ENCODE measurements around the gene GALR1.
"Not testable (repeated sequence)": the region's sequence is repeated elsewhere in the genome, so short reads cannot be mapped to it uniquely, and the experiment has no call there.

GALR1 gene, protein sequence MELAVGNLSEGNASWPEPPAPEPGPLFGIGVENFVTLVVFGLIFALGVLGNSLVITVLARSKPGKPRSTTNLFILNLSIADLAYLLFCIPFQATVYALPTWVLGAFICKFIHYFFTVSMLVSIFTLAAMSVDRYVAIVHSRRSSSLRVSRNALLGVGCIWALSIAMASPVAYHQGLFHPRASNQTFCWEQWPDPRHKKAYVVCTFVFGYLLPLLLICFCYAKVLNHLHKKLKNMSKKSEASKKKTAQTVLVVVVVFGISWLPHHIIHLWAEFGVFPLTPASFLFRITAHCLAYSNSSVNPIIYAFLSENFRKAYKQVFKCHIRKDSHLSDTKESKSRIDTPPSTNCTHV

DNA sequence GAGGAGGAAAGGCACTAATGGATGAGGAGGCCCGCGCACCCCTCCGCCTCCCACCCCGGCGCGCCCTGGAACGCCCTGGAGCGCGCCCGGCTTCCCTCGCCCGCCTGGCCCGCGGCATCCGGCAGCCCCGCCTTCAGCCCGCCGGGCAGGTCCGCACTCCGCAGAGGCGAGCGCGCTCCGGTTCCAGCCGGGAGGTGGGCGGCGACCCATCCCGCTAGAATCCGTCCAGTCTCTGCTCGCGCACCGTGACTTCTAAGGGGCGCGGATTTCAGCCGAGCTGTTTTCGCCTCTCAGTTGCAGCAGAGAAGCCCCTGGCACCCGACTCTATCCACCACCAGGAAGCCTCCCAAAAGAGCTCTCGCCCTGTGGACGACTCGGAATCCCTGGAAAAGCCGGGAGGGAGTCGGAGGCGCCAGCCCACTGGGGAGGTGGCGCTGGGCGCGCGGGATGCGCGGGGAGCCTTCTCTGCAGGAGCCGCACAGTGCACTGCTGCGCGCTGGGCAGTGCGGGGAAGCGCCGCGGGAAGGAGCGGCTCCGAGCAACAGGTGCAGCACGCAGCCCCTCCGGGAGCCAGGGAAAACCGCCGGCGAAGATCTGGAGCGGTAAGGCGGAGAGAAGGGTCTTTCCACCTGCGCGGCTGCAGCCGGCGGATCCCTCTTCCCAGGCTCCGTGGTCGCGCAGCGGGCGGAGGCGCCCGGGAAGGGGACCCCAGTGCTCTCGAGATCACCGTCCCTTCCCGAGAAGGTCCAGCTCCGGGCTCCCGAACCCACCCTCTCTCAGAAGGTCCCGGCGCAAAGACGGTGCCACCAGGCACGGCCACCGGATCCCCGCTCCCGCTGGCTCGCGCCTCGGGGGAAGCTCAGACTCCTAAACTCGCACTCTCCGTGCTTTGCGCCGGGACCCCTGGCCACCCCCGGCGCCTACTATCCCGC, at the start of gene GALR1:
Gene GALR1, plus strand, starts transcription at position 280 of the 932 bp plus-strand sequence. CDS start 701 bp downstream, outside the sequence.
- DNase-seq, result no peak

DNA sequence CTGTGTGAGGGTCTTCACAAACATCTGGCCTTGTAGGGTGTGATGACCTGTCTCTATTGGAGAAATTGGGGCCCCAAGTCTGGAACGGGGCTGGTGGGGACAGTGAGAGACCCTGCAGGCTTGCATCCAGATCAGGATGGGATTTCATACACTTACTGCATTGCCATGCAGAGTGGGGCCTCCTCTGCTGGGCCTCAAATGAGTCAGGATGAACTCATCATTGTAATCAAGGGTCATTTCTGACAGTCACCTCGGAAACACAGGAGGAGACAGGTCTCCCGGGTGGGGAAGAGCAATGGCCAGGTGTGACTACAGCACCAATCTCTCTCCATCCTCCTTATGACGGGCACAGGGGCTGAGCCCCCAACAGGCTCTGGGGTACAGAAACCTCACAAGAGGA, 48.1 kb upstream of the GALR1 start:
- DNase-seq, result no peak

DNA sequence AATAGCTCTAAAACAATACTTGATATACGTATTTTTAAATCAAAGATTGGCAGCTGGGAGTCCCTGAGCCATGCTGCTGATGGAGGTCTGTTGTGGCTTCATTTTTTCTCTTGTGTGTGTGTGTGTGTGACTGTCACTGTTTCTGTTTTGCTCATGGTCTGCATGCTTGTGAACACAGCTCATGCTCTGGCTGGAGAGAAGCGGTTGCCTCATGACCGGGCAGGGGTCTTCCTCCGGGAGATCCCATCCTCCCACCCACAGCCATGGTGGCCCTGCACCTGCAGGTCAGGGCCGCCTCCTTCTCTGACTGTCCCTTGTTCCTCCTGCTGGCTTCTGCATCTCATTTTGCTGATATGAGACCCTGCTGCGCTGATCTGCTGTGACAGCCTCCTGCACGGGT, 47.3 kb upstream of the GALR1 start:
- no peak for DNase-seq

DNA sequence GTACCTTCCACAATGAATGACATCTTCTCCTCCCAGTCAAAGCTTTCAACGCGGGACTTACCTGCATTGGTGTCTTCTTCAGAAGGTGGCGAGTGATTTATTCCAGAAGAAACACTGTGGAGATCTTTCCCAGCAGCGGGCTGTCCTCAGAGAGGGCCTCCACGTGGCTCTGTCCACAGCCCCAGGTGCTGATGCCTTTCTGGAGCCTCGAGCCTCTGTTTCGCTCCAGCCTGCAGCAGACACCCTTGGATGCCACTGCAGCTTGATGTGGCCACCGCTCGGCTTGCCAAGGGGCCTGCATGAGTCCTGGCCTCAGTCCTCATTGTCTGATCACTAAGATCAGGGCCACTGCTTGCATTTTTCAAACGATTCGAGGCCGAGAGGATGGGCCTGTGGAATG, 46.6 kb upstream of the GALR1 start:
- DNase-seq, result no peak

DNA sequence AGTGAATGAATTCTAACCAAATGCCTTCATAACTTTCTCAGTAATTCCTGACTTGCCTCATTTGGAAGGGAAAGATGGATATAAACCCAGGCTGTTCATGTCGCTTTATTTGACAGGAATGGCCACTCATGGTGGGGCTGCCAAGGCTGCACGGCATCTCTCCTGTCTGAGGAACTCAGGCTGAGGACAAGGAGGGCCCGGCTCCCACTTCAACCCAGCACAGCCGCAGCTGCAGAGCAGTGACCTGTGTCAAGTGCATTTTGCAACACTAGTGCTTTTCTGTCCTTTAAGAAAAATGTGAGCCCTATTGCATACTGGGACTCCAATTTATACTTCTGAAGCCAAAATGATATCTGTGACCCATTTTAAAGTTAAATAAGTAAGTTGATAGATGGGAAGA, 45.8 kb upstream of the GALR1 start:
- no peak for DNase-seq

DNA sequence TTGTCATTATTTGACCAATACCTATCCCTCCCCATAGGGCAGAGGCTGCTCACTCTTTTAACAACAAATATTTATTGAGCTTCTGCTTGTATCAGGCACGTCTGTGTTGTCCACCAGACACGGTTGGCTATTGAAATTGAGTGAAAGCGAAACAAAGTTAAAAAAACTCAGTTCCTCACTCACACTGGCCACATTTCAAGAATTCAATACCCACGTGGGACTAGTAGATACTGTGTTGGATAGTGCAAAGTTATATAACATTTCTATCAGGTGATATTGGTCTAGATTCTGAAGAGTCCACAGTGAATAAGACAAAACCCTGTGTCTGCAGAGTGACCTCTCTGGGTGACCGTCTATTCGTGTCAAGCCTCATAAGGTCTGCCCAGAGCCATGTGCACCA, 43.9 kb upstream of the GALR1 start:
- no peak for DNase-seq

DNA sequence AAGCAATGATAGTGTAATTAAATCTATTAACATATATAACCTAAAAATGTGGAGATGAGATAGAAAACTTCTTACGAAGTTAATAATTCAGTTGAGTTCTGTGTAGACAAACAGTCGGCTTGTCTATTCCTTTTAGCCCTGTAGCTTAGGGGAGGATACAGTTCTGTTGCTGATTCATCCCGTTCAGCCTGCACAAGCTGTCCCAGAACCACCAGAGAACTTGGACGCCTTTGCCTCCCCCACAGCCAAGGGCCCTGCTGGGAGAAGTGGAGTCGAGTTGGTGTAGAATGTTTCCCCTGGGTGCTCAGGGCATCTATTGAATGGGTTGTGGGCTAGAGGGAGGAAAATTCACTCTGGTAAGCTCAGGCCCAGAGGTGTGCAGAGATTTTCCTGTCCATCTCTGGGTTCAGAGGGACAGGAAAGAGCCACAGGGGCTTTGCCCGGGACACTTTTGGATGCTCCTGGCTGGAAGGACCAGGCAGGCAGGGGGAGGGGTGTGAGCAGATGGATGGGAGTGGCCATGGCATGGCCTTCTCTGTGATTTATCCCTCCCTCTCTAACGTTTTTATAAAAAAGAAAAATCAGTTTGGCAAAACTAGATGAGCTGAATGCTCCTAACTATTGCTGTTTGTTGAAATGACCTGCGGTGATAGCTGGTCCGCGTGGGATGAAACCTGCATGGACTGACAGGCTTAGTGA, 42.8 kb upstream of the GALR1 start:
- no peak for DNase-seq

DNA sequence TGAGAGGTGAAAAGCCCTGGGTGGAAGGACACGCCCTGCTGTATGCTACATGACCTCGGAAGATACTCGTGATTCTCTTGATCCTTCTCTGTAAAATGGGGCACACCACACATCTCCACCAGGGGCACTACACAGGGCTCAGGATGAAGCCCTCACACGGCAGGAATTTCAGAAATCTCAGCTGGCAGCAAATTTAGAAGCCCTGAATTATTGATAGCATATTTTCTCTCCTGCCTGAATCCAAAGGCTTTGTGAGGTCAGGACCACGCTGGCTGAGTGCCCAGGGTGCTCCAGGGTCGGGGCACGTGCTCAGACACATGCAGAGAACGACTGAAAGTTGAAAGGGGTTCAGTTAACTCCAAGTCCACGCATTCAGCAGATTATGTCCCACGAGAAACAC, 42.1 kb upstream of the GALR1 start:
- DNase-seq, result peak; percentile 62

DNA sequence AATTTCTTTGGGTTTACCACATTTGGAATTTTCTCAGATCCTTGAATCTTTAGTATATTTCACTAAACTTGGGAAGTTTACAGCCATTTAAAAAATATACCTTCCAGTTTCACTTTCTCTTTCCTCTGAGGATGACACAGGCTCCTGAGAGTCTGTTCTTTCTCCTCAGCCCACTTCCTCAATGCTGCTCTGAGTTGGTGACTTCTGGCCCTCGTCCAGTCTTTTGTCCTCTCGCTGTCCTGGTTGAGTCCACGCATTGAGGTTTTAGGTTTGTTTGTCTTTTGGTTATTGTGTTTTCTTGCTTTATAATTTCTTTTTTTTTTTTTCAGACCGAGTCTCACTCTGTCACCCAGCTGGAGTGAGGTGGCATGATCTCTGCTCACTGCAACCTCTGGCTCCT, 40.7 kb upstream of the GALR1 start:
- peak; percentile 66 for DNase-seq

DNA sequence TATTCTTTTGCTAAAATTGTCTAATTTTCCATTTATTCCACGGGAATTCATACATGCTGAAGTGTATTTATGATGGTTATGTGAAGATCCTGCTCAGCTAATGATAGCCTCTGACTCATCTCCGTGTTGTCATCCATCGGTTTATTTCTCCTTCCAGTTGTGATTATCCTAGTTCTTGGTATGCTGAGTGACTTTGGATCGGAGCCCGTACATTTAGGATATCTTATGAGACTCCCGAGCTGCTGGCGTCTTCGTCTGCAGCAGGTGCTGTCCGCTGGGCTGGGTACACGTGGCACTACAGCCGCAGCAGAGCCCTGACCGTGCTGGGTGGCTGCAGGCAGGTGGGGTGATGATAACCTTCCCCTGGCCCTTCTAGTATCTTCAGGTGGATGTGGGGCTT, 40.1 kb upstream of the GALR1 start:
- no peak for DNase-seq

DNA sequence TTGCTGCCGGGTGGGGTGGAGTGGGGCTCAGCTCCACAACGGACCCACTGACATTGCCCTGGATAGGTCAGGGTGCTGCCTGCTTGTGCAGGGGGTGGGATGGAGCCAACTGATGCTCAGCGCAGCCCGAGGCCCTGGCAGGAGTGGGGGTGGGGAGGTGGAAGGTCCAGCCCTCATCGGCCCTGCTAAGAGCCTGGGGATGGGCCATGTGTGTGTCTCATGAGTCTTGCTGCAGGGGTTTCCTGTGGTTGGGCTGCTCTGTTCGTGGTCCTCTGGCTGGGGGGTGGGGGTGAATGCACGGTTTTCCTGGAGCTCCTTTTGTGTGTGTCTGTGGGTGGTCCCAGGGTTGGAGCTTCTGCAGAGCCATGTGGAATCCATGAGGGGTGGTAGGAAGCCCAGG, 39.4 kb upstream of the GALR1 start:
- DNase-seq, result no peak

DNA sequence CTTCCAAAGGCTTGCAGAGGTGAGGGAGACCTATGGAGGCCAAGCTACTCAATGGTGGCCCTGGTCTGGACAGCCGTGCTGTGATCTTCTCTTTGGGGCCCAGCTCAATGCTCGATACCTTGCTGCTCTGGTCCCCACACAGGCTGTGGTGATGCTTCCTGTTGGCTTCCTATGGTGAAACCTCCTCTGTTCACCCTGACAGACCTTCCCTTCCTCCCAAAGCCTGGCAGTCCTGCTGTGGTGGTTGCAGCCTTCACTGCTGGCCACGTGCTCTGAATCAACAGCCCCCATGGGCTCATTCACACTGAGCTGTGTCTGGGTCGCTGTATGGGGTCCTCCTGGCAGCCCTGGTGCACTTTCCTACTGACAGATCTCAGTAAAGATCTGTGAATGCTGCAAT, 31.0 kb upstream of the GALR1 start:
- DNase-seq, result no peak

DNA sequence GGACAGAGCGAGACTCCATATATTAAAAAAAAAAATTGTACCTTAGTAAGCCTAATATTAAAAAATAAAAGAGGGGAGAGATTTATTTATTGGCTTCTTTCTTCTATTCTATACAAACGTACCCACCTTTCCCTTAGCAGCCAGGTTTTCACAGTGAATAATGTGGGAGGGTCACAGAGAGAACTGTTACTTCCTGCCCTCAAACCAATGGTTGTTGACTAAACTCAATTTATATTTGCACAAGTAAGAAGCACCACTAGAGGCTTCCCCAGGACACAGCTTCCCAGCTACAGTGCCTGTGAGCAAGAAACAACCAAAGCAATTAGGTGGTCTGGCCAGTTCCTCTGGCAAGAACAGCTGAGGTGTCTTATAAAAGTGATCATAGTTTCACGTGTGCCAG, 28.9 kb upstream of the GALR1 start:
- DNase-seq, result no peak

DNA sequence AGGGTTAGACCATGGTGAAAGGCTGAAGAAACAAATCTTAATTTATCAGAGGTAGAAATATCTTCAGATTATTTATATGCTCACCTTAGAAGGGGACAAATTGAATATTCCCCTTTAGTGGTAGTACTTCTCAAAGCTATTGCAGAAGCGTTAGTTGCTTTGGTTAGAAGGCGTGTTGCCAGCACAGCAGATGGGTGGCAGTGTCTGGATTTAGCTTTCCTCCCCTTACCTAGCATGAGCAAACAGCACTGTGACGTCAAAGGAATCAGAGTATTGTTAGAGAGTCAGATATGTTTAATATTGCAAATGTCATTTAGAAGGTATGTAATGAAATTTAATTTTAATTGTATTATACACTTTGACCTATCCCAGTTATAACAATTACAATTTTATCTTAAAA, 27.2 kb upstream of the GALR1 start:
- no peak for DNase-seq

DNA sequence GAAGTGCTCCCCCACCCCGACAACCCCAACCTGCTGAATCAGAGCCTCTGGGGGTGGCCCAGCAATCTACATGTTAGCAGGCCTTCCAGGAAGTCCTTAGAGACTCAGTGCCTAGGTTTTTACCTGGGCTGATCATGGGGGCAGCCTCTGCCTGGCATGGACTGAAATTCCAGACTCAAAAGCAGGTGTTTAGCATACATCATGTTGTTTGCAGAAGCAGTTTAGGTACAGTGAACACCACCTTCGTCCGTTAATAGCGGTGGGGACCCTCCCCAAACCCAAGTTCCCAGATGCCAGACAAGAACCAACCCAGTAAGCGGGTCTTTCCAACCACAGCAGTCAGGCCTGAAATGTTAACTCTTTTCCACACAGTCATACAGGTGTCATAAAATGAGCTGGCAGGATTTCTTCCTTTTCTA, 26.4 kb upstream of the GALR1 start:
- DNase-seq, result peak; percentile 38

DNA sequence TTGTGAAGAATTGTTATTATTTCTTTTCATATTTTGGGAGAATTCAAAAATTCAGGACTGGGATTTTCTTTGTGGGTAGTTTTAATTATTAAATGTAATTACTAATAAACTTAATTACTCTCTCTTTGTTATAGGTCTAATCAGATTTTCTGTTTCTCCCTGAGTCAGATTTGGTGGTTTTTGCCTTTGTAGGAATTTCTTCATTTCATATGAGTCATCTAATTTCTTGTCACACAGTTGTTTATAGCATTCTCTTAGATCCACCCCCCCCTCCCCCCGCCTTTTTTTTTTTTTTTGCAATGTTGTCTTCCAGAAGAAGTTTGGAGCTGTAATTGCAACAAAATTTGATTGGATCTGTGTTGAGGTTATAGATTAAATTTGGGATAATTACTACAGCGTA, 26.0 kb upstream of the GALR1 start:
- no peak for DNase-seq

DNA sequence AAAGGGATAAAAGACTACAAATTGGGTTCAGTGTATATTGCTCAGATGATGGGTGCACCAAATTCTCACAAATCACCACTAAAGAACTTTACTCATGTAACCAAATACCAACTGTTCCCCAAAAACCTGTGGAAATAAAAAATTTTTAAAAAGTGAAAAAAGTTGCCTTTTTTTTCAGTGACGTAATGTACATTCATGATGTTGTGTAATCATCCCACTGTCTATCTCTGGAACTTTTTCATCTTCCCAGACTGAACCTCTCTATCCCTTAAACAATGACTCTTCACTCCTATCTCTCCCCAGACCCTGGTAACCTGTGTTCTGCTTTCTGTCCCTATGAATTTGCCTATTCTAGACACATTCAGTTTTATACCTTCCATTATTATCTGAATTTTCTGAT, 19.0 kb upstream of the GALR1 start:
- DNase-seq, result no peak

DNA sequence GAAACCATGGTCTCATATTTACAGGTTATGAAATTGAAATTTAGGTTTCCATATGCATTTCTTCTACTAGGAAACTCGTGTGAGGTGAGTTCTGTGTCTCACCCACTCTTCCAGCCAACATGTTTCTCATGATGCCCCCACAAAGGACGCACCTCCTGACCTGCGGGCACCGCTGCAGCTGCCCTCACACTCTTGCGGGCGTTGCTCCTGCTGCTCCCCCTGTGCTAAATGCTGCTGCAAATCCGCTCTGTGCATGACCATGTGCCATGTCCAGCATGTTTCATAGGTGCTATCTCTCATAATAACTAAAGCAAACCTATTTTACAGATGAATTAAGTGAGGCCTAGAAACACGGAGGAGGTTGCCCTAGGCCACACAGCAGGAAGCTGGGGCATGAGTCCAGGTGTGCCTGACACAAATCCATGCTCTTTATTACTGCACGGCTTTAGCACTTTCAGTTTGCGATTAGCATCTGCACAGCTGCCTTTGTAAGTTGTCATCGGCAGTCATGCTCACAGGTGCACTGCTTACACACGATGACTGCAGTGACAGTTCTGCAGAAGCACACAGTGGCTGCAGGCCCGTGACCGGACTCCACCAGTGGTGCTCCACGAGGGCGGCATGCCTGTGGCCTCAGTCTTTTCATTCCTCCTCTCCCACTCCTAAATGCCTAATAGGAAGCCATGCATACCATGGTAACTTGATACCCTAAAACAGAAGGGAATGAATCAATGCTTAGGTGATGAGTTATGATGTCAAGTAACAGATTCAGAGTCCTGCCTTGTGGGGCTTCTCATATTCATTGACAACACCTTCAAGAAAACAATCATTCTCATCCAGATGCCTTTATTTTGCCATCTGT, 14.9 kb upstream of the GALR1 start:
- DNase-seq, result no peak

DNA sequence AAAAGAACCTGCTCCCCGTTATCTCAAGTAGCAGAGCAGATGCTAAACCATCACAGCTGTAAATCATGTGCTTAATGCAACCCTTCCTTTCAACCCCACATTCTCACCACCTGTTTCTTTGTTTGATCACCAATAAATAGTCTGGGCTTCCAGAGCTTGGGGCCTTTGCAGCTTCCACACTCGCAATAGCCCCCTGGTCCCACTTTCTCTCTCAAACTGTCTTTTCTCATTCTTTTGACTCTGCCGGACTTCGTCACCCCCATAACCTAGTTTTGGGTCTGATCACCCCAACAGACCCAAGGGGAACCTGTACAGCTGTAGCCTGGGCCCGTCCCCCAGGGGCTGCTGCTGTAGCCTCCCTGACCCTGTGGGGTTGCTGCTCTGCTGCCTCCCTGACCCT, 10.4 kb upstream of the GALR1 start:
- DNase-seq, result not testable (repeated sequence)

DNA sequence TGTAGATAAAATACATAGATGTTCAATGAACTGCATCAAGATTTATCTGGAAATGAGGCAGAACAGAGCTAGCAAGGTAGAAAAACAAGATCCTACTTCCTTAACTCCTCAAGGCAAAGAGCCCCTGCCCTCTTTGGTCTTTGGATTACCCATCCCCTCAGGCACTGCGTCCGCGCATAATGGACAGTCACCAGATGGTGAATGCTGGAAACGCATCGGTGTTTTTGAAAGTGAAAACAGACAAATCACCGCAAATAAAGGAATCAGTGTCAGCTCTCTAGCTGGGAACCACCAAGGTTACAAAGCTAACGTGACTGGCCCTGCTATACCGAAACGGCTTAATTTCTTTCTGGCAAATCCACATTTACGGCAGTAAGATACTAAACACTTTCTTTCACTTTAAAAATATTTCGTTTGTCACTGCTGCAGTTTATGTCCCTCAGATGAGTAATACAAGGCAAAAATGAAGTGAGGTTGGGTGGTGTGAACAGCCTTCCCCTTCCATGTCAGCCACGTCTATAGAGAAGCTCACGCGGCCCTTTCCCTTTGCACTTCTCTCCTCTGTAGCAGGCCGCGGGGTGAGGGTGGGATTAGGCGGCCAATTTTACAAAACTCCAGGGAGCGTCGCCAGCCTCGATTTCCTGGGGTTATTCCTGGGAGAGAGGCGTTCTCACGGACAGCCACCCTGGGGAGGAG, 627 bp upstream of the GALR1 start:
- no peak for DNase-seq

DNA sequence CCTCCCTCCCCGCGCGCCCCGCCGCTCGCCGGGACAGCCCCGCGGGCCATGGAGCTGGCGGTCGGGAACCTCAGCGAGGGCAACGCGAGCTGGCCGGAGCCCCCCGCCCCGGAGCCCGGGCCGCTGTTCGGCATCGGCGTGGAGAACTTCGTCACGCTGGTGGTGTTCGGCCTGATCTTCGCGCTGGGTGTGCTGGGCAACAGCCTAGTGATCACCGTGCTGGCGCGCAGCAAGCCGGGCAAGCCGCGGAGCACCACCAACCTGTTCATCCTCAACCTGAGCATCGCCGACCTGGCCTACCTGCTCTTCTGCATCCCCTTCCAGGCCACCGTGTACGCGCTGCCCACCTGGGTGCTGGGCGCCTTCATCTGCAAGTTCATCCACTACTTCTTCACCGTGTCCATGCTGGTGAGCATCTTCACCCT, 865 bp downstream of the GALR1 start:
- DNase-seq, result no peak
